Epithelial cell of proximal tubule (primary cell): ENCODE results near the gene WDR33. TPM values are rescaled to one million over a fixed set of nuclear protein-coding genes. Genes with fewer than 3 reads are reported as not detected.

Experiments used
- DNase-seq: peaks from one replicate; pipeline ENCODE4 v3.0.0-alpha.2; 2011; ENCODE audit warnings: low read depth
- H3K4me3 ChIP-seq: 2 replicates; pipeline ENCODE4 v1.5.1; 2011; ENCODE audit warnings: low read depth, mild to moderate bottlenecking, low read length
- CTCF ChIP-seq: conservative IDR thresholded peaks from 2 replicates; pipeline ENCODE4 v1.5.1; 2012; ENCODE audit warnings: low read depth, mild to moderate bottlenecking, low read length
- total RNA-seq: library from RNA; depleted of rRNA; stranded (reverse); fragments of >200 nt; gene quantifications from 2 replicates; pipeline ENCODE4 v1.2.3, GENCODE V29; 2015

Gene WDR33
- total RNA-seq, 1 donor from 2014 or later, result 12.3 TPM

- H3K4me3 ChIP-seq, result no peak overlapping the region
- DNase-seq, result no peak
- TF ChIP-seq CTCF, result no peak
Measured at GRCh38 chr2:127740665-127741288, 70.2 kb downstream of the WDR33 start.

- no peak overlapping the region for H3K4me3 ChIP-seq
- no peak for DNase-seq
- no peak for TF ChIP-seq CTCF
Measured at GRCh38 chr2:127739800-127740199, 71.2 kb downstream of the WDR33 start.

- no peak for TF ChIP-seq CTCF
- H3K4me3 ChIP-seq, result no peak overlapping the region
- no peak for DNase-seq
Measured at GRCh38 chr2:127737892-127738291, 73.1 kb downstream of the WDR33 start.

GRCh38 chr2:127735537-127736399, 75.2 kb downstream of the WDR33 start:
- DNase-seq, result peak; percentile 86
- TF ChIP-seq CTCF, result no peak
- H3K4me3 ChIP-seq, result peak overlapping the region; percentile 34

- peak overlapping the region; percentile 34 for H3K4me3 ChIP-seq
- no peak for DNase-seq
- TF ChIP-seq CTCF, result no peak
Measured at GRCh38 chr2:127735044-127735443, 75.9 kb downstream of the WDR33 start.

- no peak for TF ChIP-seq CTCF
- no peak for DNase-seq
- no peak overlapping the region for H3K4me3 ChIP-seq
Measured at GRCh38 chr2:127733816-127734537, 77.0 kb downstream of the WDR33 start.
